Loucy (cell line): ENCODE measurements around the gene C16orf96.

Experiments used
- H2AFZ ChIP-seq: fragments of 200-600 bp; sonication (generic); 2 replicates; pipeline ENCODE4 v1.6.0; 2016; ENCODE audit warnings: antibody characterized with exemption, mild to moderate bottlenecking, low read length, moderate library complexity
- H3F3A ChIP-seq: fragments of 200-600 bp; 2 replicates; pipeline ENCODE4 v1.6.0; 2016; ENCODE audit warnings: antibody characterized with exemption, low read depth, mild to moderate bottlenecking
- H3K27me3 ChIP-seq: fragments of 200-600 bp; sonication (generic); 2 replicates; pipeline ENCODE4 v1.6.1; 2014; ENCODE audit warnings: low read length, mild to moderate bottlenecking; ENCODE audit not compliant: insufficient read depth, poor library complexity, severe bottlenecking
- H3K36me3 ChIP-seq: fragments of 200-600 bp; sonication (generic); 2 replicates; pipeline ENCODE4 v1.6.1; 2016; ENCODE audit warnings: low read length; ENCODE audit not compliant: insufficient read depth
- H3K4me1 ChIP-seq: fragments of 200-600 bp; sonication (generic); 2 replicates; pipeline ENCODE4 v1.5.1; 2014; ENCODE audit warnings: low read length, mild to moderate bottlenecking; ENCODE audit not compliant: insufficient read depth, poor library complexity, severe bottlenecking
- H3K4me2 ChIP-seq: fragments of 200-600 bp; sonication (generic); 2 replicates; pipeline ENCODE4 v1.6.0; 2014; ENCODE audit warnings: antibody characterized with exemption, low read length, low read depth, mild to moderate bottlenecking; ENCODE audit not compliant: poor library complexity, severe bottlenecking
- H3K4me3 ChIP-seq: fragments of 200-600 bp; sonication (generic); 2 replicates; pipeline ENCODE4 v1.5.1; 2014; ENCODE audit warnings: low read length, mild to moderate bottlenecking, mixed read lengths; ENCODE audit not compliant: poor library complexity, severe bottlenecking
- H3K79me2 ChIP-seq: fragments of 200-600 bp; sonication (generic); 2 replicates; pipeline ENCODE4 v1.6.1; 2014; ENCODE audit warnings: low read length; ENCODE audit not compliant: insufficient read depth
- H3K9ac ChIP-seq: fragments of 200-600 bp; sonication (generic); 2 replicates; pipeline ENCODE4 v1.6.0; 2014; ENCODE audit warnings: mild to moderate bottlenecking, low read depth, low read length, moderate library complexity; ENCODE audit not compliant: poor library complexity, severe bottlenecking
- H3K9me2 ChIP-seq: fragments of 200-600 bp; sonication (generic); replicated peaks from 2 replicates; pipeline ENCODE4 v1.6.1; 2016; ENCODE audit warnings: low read depth, low read length, mixed read lengths
- H3K9me3 ChIP-seq: fragments of 200-600 bp; sonication (generic); 2 replicates; pipeline ENCODE4 v1.6.1; 2014; ENCODE audit warnings: mild to moderate bottlenecking, antibody characterized with exemption, low read length, low read depth; ENCODE audit not compliant: insufficient read depth
- H4K20me1 ChIP-seq: fragments of 200-600 bp; sonication (generic); 2 replicates; pipeline ENCODE4 v1.6.0; 2014; ENCODE audit warnings: antibody characterized with exemption, low read length, mild to moderate bottlenecking; ENCODE audit not compliant: insufficient read depth, poor library complexity, severe bottlenecking
- CTCF ChIP-seq: fragments of 200-600 bp; sonication (generic); conservative IDR thresholded peaks from 2 replicates; pipeline ENCODE4 v1.5.1; 2014; ENCODE audit warnings: mild to moderate bottlenecking, antibody characterized with exemption, low read length
- EZH2phosphoT487 ChIP-seq: fragments of 200-600 bp; IDR thresholded peaks from 2 replicates; pipeline ENCODE4 v1.6.1; 2018; ENCODE audit warnings: antibody characterized with exemption, mild to moderate bottlenecking, moderate library complexity, borderline replicate concordance

C16orf96 gene

GRCh38 chr16:4510747-4511426 lies 45.3 kb upstream of the C16orf96 start:
- Histone ChIP-seq H3K79me2 (peaks cover 5% of the 10 kb centered on the region; the same call in 1 of the 2 replicates), H3K4me2 (no peak overlapping the region), H3K4me3 (no peak overlapping the region), H3K9me2 (no peaks in the 10 kb centered on the region), H3F3A (no peaks in the 10 kb centered on the region), H3K27me3 (no peaks in the 10 kb centered on the region), H3K36me3 (peaks cover 27% of the 10 kb centered on the region; the same call in 1 of the 2 replicates), H2AFZ (no peak overlapping the region), H3K9me3 (no peaks in the 10 kb centered on the region), H3K4me1 (peaks cover 18% of the 10 kb centered on the region), H4K20me1 (no peaks in the 10 kb centered on the region), H3K9ac (no peak overlapping the region)
- TF ChIP-seq CTCF (no peak), EZH2phosphoT487 (no peak)

- no peaks in the 10 kb centered on the region for H4K20me1 ChIP-seq
- peaks cover 23% of the 10 kb centered on the region for H3K4me1 ChIP-seq
- no peak overlapping the region for H3K9ac ChIP-seq
- no peak overlapping the region for H3K4me3 ChIP-seq
- TF ChIP-seq CTCF (peak; percentile 46), EZH2phosphoT487 (no peak)
- H3K27me3 ChIP-seq: no peaks in the 10 kb centered on the region
- H3F3A ChIP-seq: no peaks in the 10 kb centered on the region
- H3K9me2 ChIP-seq: no peaks in the 10 kb centered on the region
- peaks cover 26% of the 10 kb centered on the region; the same call in 1 of the 2 replicates for H3K36me3 ChIP-seq
- no peak overlapping the region for H2AFZ ChIP-seq
- H3K9me3 ChIP-seq: no peaks in the 10 kb centered on the region
- no peak overlapping the region for H3K4me2 ChIP-seq
- H3K79me2 ChIP-seq: peaks cover 8% of the 10 kb centered on the region; the same call in 1 of the 2 replicates
Measured at GRCh38 chr16:4511441-4512082, 44.6 kb upstream of the C16orf96 start.

- H3K27me3 ChIP-seq: no peaks in the 10 kb centered on the region
- no peaks in the 10 kb centered on the region for H4K20me1 ChIP-seq
- no peak overlapping the region for H2AFZ ChIP-seq
- H3K4me2 ChIP-seq: no peak overlapping the region
- H3K9me2 ChIP-seq: no peaks in the 10 kb centered on the region
- H3K4me3 ChIP-seq: no peak overlapping the region
- no peaks in the 10 kb centered on the region for H3K9me3 ChIP-seq
- peaks cover 18% of the 10 kb centered on the region; the same call in 1 of the 2 replicates for H3K36me3 ChIP-seq
- peaks cover 15% of the 10 kb centered on the region; the same call in 1 of the 2 replicates for H3K79me2 ChIP-seq
- H3K4me1 ChIP-seq: peaks cover 23% of the 10 kb centered on the region
- H3F3A ChIP-seq: no peaks in the 10 kb centered on the region
- no peak for TF ChIP-seq CTCF
- TF ChIP-seq EZH2phosphoT487: no peak
- H3K9ac ChIP-seq: no peak overlapping the region
Measured at GRCh38 chr16:4512473-4512872, 43.7 kb upstream of the C16orf96 start.
